Measurements from ENCODE around the gene NAV2. TPM values are rescaled to one million over a fixed set of nuclear protein-coding genes. Genes with fewer than 3 reads are reported as not detected.

NAV2 gene
- total RNA-seq, 2 experiments from 2014 or later: 2.9 to 4.1 TPM

DNA sequence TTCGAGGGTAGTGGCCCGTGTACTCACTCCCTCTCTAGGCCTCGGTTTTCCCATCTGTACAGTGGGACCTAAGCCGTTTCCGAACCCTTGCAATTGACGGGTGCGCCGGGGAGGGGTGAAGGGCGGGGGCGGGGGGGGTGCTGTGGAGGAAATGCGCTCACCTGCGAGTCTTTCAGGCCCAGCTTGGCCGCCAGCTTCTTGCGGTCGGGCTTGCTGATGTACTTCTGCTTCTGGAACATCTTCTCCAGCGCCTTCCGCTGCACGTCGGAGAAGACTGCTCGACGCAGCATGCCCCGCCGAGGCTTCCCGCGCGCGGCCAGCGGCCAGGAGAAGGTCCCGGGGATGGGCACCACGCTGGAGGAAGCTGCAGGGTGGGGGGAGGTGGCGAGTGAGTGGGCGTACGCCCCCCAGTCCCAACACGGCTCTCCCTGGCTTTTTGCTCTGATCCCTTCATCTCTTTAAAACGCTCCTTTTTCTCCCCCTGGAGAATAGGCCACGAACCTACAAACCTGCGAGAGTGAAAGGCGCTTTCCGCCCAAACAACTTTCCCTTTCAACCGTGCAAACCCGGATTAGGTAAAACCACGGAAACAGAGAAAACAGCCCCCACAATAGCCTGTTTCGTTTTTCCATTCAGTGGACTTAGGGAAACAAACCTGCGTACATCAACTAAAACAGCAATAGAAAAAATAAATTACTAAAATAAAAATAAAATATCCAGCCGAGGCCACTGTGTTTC lies 444.4 kb downstream of the NAV2 start:
- peaks cover 13% of the 10 kb centered on the region for H3K9me3 Mint-ChIP-seq
- H3K36me3 Mint-ChIP-seq: peaks cover 9% of the 10 kb centered on the region
- peak overlapping the region; percentile 71 for H3K4me3 Mint-ChIP-seq
- POLR2A ChIA-PET: no interaction called here
- peak; percentile 51 for DNase-seq
- peak; percentile 59 for ATAC-seq (ENCODE audit: low read depth)
- H3K27me3 Mint-ChIP-seq: peaks cover 62% of the 10 kb centered on the region
- no peak overlapping the region for H3K27ac Mint-ChIP-seq
- peaks cover 14% of the 10 kb centered on the region for H3K4me1 Mint-ChIP-seq

DNA sequence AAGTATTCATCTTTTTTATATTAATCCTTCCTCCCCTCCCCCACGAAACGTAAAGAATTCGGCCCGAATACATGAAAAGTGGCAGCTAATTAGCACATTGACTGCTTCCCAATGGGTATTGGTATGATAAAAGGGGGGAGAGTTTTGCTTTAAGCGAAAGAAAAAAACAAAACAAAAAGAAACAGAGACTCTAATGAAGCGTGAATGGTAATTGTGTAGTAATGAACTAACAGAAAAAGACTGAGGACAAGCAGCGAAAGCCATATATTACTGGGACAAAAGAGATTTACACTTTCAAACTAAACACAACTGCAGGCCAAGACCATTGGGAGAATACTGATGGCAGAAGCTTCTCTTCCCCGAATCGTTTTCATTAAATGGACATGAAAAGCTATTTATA lies 445.1 kb downstream of the NAV2 start:
- peaks cover 15% of the 10 kb centered on the region for H3K4me1 Mint-ChIP-seq
- H3K36me3 Mint-ChIP-seq: peaks cover 9% of the 10 kb centered on the region
- POLR2A ChIA-PET: no interaction called here
- ATAC-seq (ENCODE audit: low read depth) (no peak), DNase-seq (no peak)
- peaks cover 13% of the 10 kb centered on the region for H3K9me3 Mint-ChIP-seq
- H3K27me3 Mint-ChIP-seq: peaks cover 69% of the 10 kb centered on the region
- peak overlapping the region; percentile 37 for H3K27ac Mint-ChIP-seq
- H3K4me3 Mint-ChIP-seq: peak overlapping the region; percentile 71

DNA sequence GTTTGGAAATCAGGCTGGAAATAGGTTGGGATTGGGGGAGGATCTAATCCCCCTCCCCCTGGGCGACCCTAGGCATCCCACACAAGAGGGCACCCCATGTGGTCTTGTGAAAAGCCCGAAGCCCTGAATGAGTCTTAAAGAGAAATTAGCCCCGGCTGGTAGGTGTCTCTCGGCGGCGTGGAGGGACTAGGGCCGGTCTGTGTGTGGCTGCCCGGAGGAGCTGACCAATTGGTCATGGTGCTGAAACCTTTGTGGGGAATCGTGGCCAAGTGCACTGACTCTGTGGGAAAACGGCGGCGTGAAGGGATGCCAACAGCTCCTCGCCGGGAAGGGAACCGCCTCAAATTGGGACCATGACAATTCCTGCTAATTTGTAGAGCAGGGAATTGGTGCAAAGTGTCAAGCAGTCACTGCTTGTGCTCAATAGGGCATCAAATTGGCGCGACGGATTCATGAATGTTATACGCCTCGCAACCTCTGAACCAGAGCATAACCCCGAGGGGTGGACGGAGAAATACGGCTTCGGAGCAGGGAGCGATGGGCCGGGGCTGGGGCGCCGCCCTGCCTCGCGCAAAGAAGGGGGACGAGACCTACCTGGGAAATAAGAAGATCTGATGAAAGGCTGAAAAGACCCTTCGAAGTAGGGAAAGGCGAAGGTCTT lies 446.1 kb downstream of the NAV2 start:
- Mint-ChIP-seq H3K36me3 (peaks cover 9% of the 10 kb centered on the region), H3K9me3 (peaks cover 13% of the 10 kb centered on the region), H3K27me3 (peaks cover 75% of the 10 kb centered on the region), H3K4me3 (peak overlapping the region; percentile 19), H3K27ac (peak overlapping the region; percentile 42), H3K4me1 (peaks cover 24% of the 10 kb centered on the region)
- peak; percentile 40 for DNase-seq
- POLR2A ChIA-PET: no interaction called here
- no peak for ATAC-seq (ENCODE audit: low read depth)

DNA sequence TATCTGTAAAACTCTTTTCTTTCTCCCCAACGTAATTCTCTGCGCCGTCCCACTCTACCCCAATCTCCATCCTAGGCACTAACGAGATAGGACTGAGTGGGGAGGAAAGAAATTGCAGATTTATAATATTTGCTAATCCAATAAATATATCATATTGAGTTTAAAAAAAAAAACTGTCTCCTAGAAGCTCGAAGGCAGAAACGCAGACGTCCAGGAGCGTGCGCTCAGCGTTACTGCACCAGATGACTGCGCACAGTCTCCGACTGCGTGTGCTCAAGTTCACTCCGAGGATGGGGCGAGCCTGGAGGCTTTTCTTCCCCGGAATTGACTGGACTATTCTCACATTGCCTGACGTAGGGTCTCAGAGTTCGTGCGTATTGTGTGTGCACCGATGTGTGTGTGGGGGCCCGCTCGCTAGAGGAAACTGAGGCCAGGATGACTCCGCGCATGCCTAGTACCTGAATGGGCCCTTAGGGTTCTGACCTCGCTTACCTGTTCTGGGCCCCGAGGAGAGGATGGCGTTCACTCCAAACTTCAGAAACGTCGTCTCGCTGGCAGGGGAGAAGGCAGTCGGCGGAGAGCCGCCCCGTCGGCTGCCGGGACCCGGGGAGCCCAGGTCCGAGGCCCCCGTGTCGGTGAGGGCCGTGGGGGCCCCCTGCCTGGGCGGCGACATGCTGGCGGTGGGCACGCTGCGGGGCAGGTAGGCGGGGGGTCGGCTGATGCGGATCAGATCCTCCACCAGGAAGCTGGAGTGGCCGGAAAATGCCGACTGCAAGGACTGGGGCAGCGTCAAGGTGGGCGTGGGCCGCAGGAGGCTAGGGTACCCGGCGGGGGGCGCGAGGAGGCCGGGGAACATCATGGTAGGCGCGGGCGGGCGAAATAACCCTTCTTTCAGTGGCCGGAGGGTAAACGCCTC lies 447.1 kb downstream of the NAV2 start:
- ATAC-seq (ENCODE audit: low read depth): no peak
- Mint-ChIP-seq H3K27ac (peak overlapping the region; percentile 42), H3K4me3 (no peak overlapping the region), H3K27me3 (peaks cover 83% of the 10 kb centered on the region), H3K9me3 (peaks cover 13% of the 10 kb centered on the region), H3K36me3 (peaks cover 9% of the 10 kb centered on the region), H3K4me1 (peaks cover 24% of the 10 kb centered on the region)
- POLR2A ChIA-PET: no interaction called here
- peak; percentile 28 for DNase-seq

DNA sequence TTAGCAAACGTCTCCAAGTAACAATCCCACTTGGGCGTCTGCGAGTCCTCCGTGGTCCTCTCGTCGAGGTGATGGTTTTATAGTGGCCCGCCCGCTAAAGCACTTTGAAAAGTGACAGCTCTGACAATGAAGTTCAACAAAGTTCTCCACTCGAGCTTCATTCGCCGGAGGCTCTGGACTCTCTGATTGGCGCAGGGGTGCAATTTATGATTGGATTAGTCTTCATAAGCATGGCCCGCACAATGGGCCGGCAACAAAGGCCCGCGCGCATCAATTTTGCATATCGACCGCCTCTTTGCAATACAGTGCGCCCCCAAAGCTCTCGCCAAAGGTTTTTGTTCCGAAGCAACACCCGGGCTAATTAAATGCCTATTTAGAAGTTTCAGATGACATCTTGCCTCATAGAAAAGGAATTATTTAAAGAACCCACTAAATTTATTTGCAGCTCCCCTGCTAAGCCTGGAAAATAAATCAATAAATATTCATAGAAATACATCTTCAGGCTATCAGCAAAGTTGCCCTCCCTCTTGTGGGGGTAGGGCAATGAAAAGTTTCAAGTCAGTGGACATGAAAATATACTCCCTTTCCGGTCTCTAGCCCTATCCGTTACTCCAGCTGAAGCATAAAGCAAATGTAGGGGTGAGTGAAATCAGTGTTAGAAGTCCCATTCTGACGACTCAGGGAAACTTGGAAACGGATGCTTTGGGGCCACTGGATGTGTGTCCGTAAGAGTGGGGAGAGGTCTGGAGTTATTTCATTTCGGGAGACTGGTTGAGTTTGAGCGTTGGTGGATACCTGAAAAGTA lies 448.0 kb downstream of the NAV2 start, which contains the start of gene DBX1:
Gene DBX1 (minus strand): TSS at position 51 of the 805 bp plus-strand sequence. CDS start 151 bp downstream, outside the sequence.
- POLR2A ChIA-PET: no interaction called here
- H3K27me3 Mint-ChIP-seq: peaks cover 84% of the 10 kb centered on the region
- DNase-seq (peak; percentile 24), ATAC-seq (ENCODE audit: low read depth) (no peak)
- H3K4me1 Mint-ChIP-seq: peaks cover 23% of the 10 kb centered on the region
- peaks cover 13% of the 10 kb centered on the region for H3K9me3 Mint-ChIP-seq
- H3K36me3 Mint-ChIP-seq: peaks cover 9% of the 10 kb centered on the region
- peak within 1 kb of the TSS; percentile 77 for H3K27ac Mint-ChIP-seq
- H3K4me3 Mint-ChIP-seq: peak within 1 kb of the TSS; percentile 19

DNA sequence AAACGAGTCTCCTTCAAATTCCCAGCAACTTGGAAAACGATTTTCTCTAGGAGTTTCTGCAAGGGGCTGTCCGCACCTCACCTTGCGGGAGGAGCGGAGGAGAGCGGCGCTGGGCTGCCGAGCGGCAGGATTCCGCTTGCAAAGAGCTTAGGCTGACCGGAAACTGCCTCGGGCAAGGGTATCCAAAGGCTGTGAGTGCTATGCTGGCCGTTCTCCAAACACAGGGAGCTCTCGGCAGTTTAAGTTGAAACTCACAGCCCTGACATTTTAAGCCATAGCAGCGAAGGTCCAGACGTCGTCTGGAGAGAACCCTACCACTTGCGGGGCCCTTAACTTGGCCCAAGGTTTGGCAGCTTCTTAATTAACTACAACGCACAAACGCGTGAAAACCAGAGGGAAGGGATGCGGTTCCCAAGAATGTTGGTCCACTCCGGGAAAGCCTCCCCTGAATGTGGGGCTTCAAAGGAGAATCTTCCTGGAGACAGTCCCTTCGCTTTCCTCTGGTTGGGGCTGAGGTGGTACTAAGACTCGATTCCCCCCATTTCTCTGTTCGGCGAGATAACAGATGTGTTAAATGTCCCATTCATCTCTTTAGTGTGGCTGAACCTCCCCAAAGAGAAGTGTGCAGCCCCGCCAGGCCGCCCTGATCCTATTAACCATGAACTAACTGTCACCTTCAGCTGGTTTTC lies 448.7 kb downstream of the NAV2 start:
- no peak for ATAC-seq (ENCODE audit: low read depth)
- peaks cover 13% of the 10 kb centered on the region for H3K9me3 Mint-ChIP-seq
- H3K36me3 Mint-ChIP-seq: peaks cover 9% of the 10 kb centered on the region
- peak overlapping the region; percentile 77 for H3K27ac Mint-ChIP-seq
- H3K4me3 Mint-ChIP-seq: no peak overlapping the region
- peaks cover 20% of the 10 kb centered on the region for H3K4me1 Mint-ChIP-seq
- peaks cover 85% of the 10 kb centered on the region for H3K27me3 Mint-ChIP-seq
- peak; percentile 30 for DNase-seq
- POLR2A ChIA-PET: no interaction called here

DNA sequence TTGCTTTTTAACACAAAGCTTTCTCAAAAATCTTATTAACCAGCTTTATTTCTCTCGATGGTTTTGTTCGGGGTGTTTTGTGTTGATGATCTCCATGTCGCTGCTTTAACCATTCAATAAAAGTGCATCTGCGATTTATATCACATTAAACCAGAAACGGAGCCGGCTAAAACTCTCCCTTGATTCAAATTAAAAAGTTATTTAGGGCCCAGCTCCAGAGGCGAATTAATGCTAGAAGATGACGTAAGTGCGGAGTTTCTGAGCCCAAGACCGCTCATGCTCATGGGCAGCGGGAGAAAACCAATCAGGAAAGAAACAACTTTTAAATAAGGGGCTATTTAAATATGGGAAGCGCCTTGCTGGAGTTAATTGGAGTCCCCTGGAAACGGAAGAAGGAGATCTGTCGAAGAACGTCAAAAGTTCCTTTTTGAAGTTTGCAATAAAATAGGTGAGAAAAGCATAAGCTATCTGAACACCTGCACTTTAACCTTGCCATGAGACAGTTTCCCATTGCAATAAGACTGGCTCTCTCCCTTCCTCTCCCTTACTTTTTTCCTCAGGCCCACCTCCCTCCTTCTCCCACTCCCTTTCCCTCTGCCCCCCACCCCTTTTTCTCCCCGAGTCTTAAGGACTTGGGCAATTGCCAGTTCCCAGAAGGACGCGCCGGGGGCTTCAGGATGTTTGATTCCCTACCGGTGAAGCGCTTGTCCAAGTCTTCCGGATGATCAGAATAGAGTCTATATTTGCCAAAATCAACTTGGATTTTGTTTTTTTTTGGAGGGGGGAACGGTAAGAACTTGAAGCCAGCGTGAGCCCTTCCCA lies 449.5 kb downstream of the NAV2 start:
- peaks cover 13% of the 10 kb centered on the region for H3K9me3 Mint-ChIP-seq
- POLR2A ChIA-PET: no interaction called here
- ATAC-seq (ENCODE audit: low read depth) (no peak), DNase-seq (no peak)
- H3K4me1 Mint-ChIP-seq: peaks cover 20% of the 10 kb centered on the region
- peak overlapping the region; percentile 57 for H3K27ac Mint-ChIP-seq
- H3K36me3 Mint-ChIP-seq: peaks cover 9% of the 10 kb centered on the region
- H3K4me3 Mint-ChIP-seq: peak overlapping the region; percentile 19
- peaks cover 92% of the 10 kb centered on the region for H3K27me3 Mint-ChIP-seq

DNA sequence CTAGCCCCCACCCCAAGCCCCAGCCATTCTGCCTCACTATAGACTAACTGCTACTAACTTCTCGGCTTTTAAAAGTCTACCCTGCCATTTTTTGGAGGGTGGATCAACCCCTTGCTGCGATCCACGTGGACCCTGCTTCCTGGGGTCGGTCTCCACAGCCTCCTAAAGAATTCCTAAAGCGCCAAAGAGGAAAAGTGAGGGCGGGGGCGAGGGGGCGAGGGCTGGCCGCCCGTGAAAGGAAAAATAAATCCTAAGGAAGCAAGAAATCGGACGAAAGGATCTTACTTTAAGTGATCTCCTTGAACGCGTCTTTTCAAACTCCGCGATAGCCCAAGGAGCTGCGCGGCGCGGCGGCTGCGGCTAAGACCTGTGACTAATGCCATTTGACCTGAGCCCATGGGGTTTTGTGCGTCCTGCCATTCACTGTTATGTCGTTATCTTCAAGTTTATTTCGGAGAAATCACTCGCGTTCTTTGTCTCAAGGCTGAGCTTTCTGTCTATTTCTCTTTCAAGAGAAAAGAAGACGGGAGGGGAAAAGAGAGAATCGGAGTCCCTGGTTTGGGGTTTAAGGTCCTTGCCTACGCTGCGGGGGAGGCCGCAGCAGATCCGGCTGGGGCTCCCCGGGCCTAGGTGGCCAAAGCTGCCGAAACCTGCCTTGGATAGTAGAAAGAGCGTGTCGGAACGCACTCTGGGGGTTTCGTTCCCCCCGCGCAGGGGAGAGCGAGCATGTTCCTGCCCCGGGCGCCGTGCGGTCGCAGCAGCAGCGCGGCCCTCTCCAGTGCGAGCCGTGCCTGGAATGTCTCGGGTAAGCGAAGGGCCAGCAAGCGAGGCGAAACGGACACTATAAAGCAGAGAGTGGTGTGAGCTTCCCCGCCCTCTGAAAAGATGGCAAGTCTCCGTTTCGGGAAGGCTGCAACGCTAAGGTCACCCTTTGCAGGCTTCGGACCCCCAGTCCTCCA lies 450.5 kb downstream of the NAV2 start:
- H3K4me1 Mint-ChIP-seq: peaks cover 16% of the 10 kb centered on the region
- peak; percentile 38 for DNase-seq
- H3K9me3 Mint-ChIP-seq: peaks cover 10% of the 10 kb centered on the region
- no peak for ATAC-seq (ENCODE audit: low read depth)
- H3K36me3 Mint-ChIP-seq: peaks cover 9% of the 10 kb centered on the region
- H3K27me3 Mint-ChIP-seq: peaks cover 93% of the 10 kb centered on the region
- H3K4me3 Mint-ChIP-seq: peak overlapping the region; percentile 50
- POLR2A ChIA-PET: no interaction called here
- H3K27ac Mint-ChIP-seq: peak overlapping the region; percentile 37

DNA sequence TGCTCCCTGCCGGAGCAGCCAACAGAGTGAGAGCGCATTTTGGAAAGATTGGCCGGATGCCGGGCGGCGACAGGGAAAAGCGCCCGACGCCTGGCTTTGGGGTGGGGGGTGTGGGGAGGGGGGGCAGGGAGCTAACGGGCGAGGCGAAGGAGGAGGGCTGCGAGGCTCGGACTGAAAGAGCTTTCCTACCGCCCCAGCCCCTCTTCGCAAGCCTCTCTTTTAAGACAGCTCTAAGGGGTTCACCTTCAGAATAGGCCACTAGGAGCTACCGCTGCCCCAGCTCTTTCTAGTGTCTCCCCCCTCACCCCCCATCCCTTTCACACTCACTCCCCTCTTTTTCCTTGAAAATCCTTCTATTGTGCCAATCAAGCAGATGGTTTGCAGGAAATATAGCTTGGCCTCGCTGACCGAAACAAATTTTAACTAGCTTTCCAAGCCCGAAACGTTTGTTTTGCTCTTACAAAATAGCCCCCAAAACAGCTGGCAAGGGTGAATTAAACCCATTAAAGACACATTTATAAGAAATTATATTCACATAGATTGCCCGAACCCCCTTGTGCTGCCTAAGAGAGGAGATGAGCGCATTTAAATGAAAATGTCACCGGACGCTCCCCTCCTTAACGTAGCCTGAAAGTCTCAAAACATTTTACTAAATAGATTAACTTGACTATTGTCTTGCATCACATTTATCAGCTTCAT lies 451.3 kb downstream of the NAV2 start:
- ATAC-seq (ENCODE audit: low read depth) (no peak), DNase-seq (no peak)
- H3K27ac Mint-ChIP-seq: no peak overlapping the region
- peaks cover 6% of the 10 kb centered on the region for H3K9me3 Mint-ChIP-seq
- peak overlapping the region; percentile 7 for H3K4me3 Mint-ChIP-seq
- H3K27me3 Mint-ChIP-seq: peaks cover 86% of the 10 kb centered on the region
- peaks cover 12% of the 10 kb centered on the region for H3K4me1 Mint-ChIP-seq
- POLR2A ChIA-PET: no interaction called here
- peaks cover 6% of the 10 kb centered on the region for H3K36me3 Mint-ChIP-seq
